ENCODE results near the gene APOA1.

DNA sequence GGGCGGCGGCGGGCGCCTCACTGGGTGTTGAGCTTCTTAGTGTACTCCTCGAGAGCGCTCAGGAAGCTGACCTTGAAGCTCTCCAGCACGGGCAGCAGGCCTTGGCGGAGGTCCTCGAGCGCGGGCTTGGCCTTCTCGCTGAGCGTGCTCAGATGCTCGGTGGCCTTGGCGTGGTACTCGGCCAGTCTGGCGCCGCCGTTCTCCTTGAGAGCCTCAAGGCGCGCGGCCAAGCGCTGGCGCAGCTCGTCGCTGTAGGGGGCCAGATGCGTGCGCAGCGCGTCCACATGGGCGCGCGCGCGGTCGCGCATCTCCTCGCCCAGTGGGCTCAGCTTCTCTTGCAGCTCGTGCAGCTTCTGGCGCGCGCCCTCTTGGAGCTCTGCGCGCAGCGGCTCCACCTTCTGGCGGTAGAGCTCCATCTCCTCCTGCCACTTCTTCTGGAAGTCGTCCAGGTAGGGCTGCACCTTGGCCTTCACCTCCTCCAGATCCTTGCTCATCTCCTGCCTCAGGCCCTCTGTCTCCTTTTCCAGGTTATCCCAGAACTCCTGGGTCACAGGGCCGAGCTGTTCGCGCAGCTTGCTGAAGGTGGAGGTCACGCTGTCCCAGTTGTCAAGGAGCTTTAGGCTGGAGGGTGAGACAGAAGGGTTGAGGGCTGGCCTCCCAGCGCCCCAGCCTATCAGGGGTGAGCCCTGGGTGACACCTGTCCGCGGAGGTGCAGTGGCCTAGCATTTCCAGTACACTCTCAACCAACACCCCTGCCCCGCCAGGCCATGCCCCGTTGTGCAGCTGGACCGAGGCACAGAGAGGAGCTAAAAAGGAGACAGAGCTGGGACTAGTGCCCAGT, 1.4 kb downstream of the APOA1 start:
- peak; percentile 55 for TF ChIP-seq CTCF (IDR thresholded peaks at IDR 0.05)
- TF ChIP-seq, protein P1, sequence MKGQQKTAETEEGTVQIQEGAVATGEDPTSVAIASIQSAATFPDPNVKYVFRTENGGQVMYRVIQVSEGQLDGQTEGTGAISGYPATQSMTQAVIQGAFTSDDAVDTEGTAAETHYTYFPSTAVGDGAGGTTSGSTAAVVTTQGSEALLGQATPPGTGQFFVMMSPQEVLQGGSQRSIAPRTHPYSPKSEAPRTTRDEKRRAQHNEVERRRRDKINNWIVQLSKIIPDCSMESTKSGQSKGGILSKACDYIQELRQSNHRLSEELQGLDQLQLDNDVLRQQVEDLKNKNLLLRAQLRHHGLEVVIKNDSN (IDR thresholded peaks at IDR 0.05; ENCODE audit: borderline replicate concordance, low read depth) = no peak
- peak; percentile 59 for TF ChIP-seq SMC3 (IDR thresholded peaks at IDR 0.05; ENCODE audit: low read depth, low read length)
- TF ChIP-seq SIN3A (IDR thresholded peaks at IDR 0.05; ENCODE audit: borderline replicate concordance, low read depth, low read length) = no peak
- TF ChIP-seq NRF1 (IDR thresholded peaks at IDR 0.05; ENCODE audit: low read depth, low read length) = peak; percentile 50
- TF ChIP-seq, protein P2, sequence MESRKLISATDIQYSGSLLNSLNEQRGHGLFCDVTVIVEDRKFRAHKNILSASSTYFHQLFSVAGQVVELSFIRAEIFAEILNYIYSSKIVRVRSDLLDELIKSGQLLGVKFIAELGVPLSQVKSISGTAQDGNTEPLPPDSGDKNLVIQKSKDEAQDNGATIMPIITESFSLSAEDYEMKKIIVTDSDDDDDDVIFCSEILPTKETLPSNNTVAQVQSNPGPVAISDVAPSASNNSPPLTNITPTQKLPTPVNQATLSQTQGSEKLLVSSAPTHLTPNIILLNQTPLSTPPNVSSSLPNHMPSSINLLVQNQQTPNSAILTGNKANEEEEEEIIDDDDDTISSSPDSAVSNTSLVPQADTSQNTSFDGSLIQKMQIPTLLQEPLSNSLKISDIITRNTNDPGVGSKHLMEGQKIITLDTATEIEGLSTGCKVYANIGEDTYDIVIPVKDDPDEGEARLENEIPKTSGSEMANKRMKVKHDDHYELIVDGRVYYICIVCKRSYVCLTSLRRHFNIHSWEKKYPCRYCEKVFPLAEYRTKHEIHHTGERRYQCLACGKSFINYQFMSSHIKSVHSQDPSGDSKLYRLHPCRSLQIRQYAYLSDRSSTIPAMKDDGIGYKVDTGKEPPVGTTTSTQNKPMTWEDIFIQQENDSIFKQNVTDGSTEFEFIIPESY (IDR thresholded peaks at IDR 0.05; ENCODE audit: borderline replicate concordance, low read depth) = no peak
- TF ChIP-seq, protein P3, sequence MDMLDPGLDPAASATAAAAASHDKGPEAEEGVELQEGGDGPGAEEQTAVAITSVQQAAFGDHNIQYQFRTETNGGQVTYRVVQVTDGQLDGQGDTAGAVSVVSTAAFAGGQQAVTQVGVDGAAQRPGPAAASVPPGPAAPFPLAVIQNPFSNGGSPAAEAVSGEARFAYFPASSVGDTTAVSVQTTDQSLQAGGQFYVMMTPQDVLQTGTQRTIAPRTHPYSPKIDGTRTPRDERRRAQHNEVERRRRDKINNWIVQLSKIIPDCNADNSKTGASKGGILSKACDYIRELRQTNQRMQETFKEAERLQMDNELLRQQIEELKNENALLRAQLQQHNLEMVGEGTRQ (IDR thresholded peaks at IDR 0.05; ENCODE audit: borderline replicate concordance, low read depth, low read length) = no peak
